ENCODE data around the gene SLC39A9.
"Not testable (repeated sequence)": the region's sequence is repeated elsewhere in the genome, so short reads cannot be mapped to it uniquely, and the experiment has no call there.

SLC39A9 gene

GRCh38 chr14:69370061-69370460 is 28.4 kb upstream of the SLC39A9 start:
- DNase-seq (ENCODE audit: low spot score) = no peak

- DNase-seq (ENCODE audit: low spot score) = no peak
These were observed 26.3 kb upstream of the SLC39A9 start for GRCh38 chr14:69372146-69372545.

- no peak for DNase-seq (ENCODE audit: low spot score)
These were observed 25.4 kb upstream of the SLC39A9 start for GRCh38 chr14:69373104-69373503.

GRCh38 chr14:69374235-69374634 is 24.3 kb upstream of the SLC39A9 start:
- DNase-seq (ENCODE audit: low spot score) = no peak

- no peak for DNase-seq (ENCODE audit: low spot score)
These were observed 23.3 kb upstream of the SLC39A9 start for GRCh38 chr14:69375182-69375581.

- DNase-seq (ENCODE audit: low spot score) = no peak
These were observed 22.8 kb upstream of the SLC39A9 start for GRCh38 chr14:69375722-69376121.

- DNase-seq (ENCODE audit: low spot score) = no peak
These were observed 22.1 kb upstream of the SLC39A9 start for GRCh38 chr14:69376439-69376838.

GRCh38 chr14:69378274-69378673 is 20.2 kb upstream of the SLC39A9 start:
- no peak for DNase-seq (ENCODE audit: low spot score)

- no peak for DNase-seq (ENCODE audit: low spot score)
These were observed 11.2 kb upstream of the SLC39A9 start for GRCh38 chr14:69387311-69387710.

- not testable (repeated sequence) for DNase-seq (ENCODE audit: low spot score)
These were observed 7.1 kb upstream of the SLC39A9 start for GRCh38 chr14:69391400-69391799.

GRCh38 chr14:69392481-69392880 is 6.0 kb upstream of the SLC39A9 start:
- DNase-seq (ENCODE audit: low spot score) = no peak

GRCh38 chr14:69395929-69396328 is 2.6 kb upstream of the SLC39A9 start:
- DNase-seq (ENCODE audit: low spot score) = no peak

GRCh38 chr14:69398818-69399210 is 322 bp downstream of the SLC39A9 start:
- no peak for DNase-seq (ENCODE audit: low spot score)

GRCh38 chr14:69399750-69400149 is 1.3 kb downstream of the SLC39A9 start:
- DNase-seq (ENCODE audit: low spot score) = no peak

- DNase-seq (ENCODE audit: low spot score) = no peak
These were observed 1.7 kb downstream of the SLC39A9 start for GRCh38 chr14:69400154-69400553.

GRCh38 chr14:69401841-69402240 is 3.3 kb downstream of the SLC39A9 start:
- DNase-seq (ENCODE audit: low spot score) = no peak

- no peak for DNase-seq (ENCODE audit: low spot score)
These were observed 6.0 kb downstream of the SLC39A9 start for GRCh38 chr14:69404478-69404877.

- no peak for DNase-seq (ENCODE audit: low spot score)
These were observed 6.4 kb downstream of the SLC39A9 start for GRCh38 chr14:69404883-69405282.

GRCh38 chr14:69405762-69406161 is 7.3 kb downstream of the SLC39A9 start:
- DNase-seq (ENCODE audit: low spot score) = no peak

GRCh38 chr14:69408331-69408960 is 10.0 kb downstream of the SLC39A9 start:
- no peak for DNase-seq (ENCODE audit: low spot score)

GRCh38 chr14:69413483-69413882 is 15.0 kb downstream of the SLC39A9 start:
- no peak for DNase-seq (ENCODE audit: low spot score)

- not testable (repeated sequence) for DNase-seq (ENCODE audit: low spot score)
These were observed 17.6 kb downstream of the SLC39A9 start for GRCh38 chr14:69416087-69416486.

GRCh38 chr14:69423279-69423678 is 24.8 kb downstream of the SLC39A9 start:
- no peak for DNase-seq (ENCODE audit: low spot score)

- no peak for DNase-seq (ENCODE audit: low spot score)
These were observed 25.8 kb downstream of the SLC39A9 start for GRCh38 chr14:69424149-69424923.
